IPS-NIHi7 (cell line): Measurements from ENCODE around the gene KLF7.
"Not testable (repeated sequence)": the region's sequence is repeated elsewhere in the genome, so short reads cannot be mapped to it uniquely, and the experiment has no call there.

Experiments
- DNase-seq: peaks from one replicate; pipeline ENCODE4 v3.0.0; 2012; ENCODE audit warnings: mixed read lengths; ENCODE audit errors: extremely low spot score

KLF7 gene

DNA sequence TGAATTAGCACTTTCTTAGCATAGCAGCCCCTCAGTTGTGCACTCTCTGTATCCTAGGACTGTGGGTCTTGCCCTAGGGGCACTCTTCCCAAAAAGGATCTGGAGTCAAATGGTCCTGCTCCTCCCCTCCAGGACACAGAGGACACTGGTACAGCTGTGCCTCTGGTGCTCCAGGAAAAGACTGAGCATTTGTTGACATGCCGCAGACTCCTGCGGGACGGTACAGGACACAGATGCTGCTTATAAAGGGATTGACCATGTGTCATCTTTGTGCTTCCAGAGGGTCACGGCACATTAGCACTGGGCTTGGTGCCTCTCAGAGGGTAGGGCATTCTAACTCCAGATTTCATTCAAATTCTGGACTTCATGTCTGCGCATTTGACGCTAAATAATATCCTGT lies 110.5 kb downstream of the KLF7 start:
- DNase-seq: no peak

DNA sequence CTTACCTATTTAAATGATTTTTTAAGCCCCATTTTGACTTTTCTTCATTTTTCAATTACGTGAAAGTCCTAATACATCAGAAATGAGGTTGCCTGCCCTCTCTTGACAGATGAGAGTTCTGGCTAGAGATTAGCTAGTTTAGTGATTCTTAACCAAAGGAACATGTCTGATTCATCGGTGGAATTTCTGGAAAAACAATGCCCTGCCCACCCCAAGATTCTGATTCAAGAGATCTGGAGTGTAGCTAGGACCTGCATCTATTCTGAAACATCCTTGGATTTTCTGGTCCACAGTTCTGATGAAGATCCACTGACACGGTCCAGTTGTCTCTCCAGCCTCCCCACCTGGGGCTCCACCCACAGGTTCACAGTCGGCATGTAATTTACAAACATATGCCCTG lies 111.2 kb downstream of the KLF7 start:
- no peak for DNase-seq

DNA sequence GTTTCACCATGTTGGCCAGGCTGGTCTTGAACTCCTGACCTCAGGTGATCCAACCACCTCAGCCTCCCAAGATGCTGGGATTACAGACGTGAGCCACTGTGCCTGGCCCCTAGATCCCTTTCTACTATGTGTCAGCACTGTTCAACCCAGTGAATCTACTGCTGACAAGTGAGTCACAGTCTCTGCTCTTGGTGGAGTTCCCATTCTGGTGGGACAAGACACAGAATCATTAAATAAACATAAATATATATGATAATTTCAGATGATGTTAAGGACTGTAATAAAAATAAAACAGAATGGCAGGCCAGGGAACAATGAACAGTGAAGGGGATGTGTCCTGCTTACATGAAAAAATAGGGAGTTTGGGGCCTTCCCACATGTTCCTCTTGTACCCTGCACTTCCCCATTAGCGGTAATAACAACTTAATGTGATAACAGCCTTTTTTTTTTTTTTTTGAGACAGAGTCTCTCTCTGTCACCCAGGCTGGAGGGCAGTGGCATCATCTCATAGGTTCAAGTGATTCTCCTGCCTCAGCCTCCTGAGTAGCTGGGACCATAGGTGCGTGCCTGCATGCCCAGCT lies 114.3 kb downstream of the KLF7 start:
- no peak for DNase-seq

DNA sequence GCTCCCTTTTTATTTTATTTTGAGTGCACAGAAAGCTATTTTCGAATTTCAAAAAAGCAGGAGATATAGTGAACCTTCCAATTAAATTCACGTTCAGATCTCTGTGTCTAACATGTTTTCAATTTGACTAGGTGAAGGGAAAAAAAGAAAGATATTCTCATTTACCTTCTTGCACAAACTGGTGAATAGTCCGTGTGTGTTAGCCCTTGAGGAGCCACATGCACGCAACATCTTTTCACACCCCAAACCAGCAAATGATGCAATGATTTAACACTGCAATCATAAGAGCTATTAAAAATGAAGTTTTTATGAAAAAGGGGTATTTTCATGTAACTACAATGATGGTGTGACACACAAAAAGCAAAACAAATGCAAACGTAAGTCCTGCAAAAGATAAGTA lies 116.6 kb downstream of the KLF7 start:
- no peak for DNase-seq

DNA sequence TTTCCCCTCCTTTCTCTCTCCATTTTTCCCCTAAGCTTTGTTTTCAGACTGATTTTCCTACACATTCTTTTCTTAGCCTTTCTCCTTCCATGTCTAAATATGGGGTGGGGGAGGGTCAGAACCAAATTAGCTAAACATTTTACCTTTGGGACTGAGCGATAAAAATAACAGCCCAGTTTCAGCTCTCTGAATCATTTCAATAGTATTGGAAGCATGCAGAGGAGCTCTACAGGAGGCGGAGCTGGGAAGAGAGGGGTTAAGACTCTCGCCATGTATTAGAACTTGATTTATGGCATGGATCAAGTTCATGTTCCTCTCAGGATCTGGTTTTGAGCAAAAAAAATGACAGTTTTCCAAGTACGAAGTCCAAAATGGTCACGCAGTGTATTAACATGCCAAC lies 117.3 kb downstream of the KLF7 start:
- DNase-seq: no peak

DNA sequence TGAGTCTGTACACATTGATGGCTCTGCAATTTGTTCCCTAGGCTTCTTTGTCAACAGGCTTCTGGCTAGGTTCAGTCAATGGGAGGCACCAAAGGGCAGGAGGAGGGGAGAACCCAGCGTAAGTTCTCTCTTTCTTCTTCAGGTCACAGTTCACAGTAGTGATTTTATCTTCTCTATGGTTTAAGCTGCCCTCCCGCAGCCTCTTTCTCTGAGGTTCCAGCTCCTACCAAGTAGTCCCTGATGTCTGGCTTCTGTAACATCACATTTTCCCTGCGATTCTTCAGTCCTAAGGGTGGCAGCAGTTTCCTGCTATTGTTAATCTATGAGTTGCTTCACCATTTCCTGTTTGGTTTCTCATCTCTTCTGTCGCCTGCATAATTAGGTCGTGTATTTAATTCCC lies 119.0 kb downstream of the KLF7 start:
- DNase-seq: no peak

DNA sequence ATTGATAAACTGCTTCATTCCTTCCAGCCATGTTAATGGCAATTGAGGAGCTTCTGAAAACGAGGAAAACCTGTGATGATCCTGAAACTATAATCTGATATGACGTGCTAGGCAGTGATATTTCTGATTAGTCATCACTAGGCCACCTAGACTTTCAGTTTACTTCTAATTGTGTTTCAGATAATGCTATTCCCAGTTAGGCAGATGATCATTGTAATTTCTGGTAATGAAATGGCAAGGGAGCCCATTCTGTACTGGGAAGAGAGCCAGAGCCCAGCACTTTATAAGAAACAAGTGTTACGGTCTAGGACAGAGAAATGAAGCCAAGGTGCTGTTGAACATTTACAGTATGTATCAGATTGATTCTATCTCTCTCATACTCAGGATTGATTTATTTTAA lies 120.2 kb downstream of the KLF7 start:
- DNase-seq: no peak

DNA sequence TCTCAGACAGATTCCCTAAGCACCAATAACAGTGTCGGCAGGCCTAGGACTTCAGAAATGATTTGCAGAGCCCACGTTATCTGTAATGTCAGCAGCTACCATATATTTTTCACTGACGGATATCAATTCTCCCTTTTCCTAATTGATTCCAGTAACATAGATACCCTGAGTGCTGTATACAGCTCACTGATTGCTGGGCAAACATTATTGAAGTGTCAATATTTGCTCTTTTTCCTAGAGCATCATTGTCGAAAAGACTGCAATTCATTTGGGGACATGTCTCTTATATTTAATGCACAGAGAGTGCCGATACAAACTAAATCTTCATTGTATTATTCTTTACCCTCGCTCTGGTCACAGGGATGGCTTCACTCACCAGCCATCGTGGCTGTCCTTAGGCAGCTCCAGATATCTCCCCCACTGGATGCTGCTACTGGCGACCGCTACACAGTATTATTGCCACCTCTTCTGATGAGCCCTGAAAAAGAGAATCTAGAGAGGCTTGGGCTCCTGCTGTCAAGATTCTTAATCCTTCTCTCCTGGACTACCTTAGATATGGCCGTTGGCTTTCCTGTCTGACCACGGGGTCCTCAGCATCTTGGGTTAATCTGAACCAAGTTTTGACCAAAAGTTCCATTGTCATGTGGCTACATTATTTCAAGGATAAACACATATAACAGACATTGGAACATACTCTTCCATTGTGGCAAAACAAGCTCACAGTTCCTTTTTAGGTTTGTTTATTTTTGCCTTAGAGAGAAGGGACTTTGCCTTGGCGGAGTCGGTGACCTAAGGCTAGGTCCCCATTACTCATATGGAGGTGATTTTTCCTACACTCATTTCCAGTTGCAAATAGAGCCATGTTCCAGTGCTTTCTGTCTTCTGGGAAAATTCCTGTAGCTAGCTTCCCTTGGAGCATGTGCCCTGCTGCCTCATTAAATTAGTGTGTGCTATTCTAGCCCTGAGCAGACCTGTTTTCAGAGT lies 121.1 kb downstream of the KLF7 start:
- no peak for DNase-seq

DNA sequence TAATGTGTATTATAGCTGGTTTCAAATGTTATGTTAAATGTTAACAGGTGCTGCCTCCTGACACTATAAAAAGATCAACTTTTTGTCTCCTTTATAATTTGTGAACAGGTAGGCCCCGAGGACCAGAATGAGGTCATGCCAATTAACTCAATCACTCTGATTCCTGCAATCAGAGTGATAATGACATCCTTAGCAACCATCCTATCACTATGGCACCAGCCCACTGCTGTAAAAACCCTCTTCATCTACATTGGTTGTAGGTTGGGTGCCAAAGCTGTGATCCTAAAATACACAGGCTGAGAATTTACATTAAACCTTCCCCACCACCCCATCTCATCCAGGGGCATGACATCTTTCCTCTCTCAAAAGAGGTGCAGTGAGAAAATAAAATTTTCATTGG lies 122.9 kb downstream of the KLF7 start:
- DNase-seq: no peak

DNA sequence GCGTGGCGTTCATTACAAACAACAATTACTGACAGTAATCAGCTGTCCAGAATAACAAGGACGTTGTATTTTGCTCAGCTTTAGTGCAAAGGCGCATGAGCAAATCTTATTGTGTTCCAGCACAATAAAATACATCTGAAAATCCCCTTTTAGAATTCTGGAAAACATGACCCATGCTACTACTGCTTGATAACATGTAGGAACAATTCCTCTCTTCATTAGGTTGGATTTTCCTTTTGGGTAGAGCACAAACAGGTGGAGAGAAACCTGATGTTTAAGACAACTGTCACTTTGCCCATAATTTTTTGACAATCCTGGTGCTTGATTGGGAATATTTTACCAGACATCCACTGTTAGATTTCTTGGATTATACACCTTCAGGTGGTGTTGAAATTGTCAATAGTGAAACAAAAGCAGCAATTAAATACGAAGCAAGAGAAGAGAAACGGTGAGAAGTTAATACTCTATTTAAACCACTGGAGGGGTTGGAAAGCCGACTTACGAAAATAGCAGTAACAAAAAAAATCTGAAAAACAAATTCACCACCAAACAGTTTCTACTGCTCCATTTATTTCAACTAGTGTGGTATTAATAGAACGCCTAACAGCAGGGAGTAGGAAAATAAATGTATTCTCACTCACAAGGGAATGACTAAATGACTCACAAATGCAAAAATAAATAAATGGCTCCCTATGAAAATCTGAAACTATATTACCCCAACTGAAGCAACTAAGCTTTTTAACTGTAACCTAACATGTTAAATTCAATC lies 123.8 kb downstream of the KLF7 start:
- no peak for DNase-seq

DNA sequence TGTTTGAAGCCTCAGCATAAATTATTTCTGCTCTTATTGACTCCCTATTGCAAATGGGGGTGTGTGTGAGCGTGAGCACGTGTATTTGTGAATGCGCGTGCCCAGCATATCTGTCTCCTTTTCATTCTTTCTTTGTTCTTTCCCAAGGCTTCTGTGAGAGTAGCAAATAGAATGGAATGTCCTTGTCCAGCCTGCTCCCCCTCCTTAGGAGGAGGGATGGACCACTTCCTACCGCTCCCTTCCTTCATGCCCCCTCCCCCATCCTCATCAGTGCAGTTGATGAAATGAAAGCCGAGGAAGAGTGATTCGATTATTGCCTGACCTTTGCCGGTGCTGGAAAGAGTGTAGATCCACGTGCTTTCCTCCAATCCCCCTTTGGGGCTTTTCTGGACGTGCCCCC lies 124.5 kb downstream of the KLF7 start:
- peak; percentile 33 for DNase-seq

DNA sequence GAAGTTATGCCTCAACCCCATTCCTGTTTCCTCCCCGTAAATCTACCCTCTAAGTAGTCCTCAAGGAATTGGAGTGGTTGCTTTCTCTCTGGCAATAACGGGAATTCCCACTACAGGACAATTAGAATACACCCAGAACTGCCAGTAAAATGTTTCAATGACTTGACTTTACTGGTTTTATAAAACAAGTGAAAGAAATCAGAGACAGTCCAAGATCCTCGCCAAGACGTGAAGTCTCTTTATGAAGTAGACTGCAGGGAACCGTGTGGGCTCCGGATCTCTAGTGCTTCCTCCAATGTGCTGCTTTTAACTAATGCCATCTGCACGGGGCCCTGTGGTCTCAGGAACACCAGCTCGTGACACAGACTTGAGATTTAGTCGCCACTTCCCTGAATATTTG lies 125.1 kb downstream of the KLF7 start:
- DNase-seq: no peak

DNA sequence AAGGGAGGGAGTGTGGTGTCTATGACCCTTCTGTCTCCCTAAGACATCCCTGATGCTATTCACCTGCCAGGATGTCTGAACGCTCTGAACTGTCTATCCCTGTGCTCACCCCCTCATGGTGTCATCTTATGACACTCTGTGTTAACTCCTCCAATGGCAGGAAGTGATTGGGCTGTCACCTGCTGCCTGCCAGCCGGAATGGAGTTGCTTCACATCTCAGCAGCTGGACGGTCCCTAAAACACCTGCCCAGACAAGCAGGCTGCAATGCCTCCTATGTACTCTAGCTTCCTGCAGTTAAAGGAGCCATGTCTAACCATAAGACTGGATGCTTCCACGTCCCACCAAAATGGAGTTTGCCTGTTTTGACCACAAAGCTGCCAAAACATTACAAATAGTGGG lies 126.5 kb downstream of the KLF7 start:
- DNase-seq: no peak

DNA sequence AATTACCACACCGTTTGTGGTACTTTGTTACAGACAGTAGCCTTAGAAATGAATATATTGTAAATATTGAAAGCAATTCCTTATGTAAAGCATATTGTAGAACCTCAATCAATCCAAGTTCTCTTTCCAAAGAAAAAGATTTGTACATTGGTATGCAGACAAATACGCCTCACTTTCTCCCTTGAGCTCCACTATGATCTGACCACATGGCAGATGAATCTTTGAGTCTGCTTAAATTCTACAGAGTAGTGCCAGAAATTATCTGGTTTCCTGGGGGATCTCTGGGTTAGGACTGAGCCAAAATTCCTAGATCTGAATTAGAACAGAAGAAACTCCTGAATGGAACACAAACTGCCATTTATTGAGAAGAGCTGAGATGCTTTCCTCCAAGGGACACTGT lies 127.4 kb downstream of the KLF7 start:
- no peak for DNase-seq

DNA sequence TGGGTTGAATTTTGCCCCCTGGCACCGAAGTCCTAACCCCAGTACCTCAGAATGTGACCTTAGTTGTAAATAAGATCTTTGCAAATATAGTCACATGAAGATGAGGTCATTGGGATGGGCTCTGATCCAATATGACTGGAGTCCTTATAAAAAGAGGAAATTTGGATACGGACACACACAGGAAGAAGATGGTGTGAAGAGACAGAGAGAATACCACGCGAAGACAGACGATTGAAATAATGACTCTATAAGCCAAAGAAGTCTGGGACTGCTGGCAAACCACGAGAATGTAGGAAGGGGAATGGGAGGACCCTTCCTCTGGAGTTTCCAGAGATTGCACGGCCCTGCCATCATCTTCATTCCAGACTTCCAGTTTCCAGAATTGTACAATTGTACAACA lies 127.9 kb downstream of the KLF7 start:
- no peak for DNase-seq

DNA sequence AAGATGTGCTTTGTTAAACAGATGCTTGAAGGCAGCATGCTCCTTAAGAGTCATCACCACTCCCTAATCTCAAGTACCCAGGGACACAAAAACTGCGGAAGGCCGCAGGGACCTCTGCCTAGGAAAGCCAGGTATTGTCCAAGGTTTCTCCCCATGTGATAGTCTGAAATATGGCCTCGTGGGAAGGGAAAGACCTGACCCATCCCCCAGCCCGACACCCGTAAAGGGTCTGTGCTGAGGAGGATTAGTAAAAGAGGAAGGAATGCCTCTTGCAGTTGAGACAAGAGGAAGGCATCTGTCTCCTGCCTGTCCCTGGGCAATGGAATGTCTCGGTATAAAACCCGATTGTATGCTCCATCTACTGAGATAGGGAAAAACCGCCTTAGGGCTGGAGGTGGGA lies 128.7 kb downstream of the KLF7 start:
- not testable (repeated sequence) for DNase-seq

DNA sequence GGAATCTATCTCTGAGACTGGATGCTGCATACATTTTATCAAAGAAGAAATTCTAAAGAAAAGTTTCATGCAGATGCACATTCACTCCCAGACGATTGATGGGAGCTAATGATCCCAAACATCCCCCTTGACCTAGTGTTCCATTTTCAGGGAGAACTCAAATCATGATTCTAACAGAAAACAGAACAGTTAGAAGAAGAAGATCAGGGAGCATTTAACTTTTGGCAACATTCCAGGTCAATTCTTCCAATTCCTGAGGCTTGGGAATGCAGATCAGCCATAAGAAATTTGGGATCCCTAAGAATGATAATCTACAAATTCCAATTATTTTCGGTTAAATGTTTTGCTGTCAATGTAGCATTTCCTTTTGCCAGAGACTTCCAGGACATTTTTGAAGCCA lies 129.9 kb downstream of the KLF7 start:
- no peak for DNase-seq

DNA sequence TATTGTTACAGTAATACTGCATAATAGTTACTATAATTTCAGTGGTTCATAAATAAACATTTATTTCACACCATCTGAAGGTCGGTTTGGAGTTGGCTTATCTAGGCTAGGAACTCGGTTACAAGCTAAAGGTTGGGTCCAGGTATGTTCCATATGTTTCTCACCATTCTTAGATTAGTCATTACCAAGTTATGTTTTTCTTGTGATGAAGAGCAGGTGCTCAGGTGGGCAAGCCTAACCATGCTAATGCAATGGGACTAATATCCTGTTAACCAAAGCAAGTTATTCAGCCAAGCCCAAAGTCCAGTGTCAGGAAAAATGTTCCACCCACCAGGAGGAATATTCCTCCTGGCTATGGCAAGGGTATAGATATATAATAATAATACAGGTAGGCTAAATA lies 133.3 kb downstream of the KLF7 start:
- DNase-seq: no peak
